ENCODE data around the gene KLF15. TPM values are rescaled to one million over a fixed set of nuclear protein-coding genes. Genes with fewer than 3 reads are reported as not detected.

Gene KLF15
- total and polyA plus RNA-seq, 2 of the 8 experiments (the other 6 are each of a cell fraction or from before 2014, with no cell fraction given), result 15.7 to 19.5 TPM

- TF ChIP-seq TBP (IDR thresholded peaks at IDR 0.05; ENCODE audit: low read depth, low read length) (no peak), PHF8 (conservative IDR thresholded peaks at IDR 0.05; ENCODE audit: low read depth, low read length) (no peak), RAD21 (IDR thresholded peaks at IDR 0.05 in 1 of 2, conservative IDR thresholded peaks at IDR 0.05 in 1 of 2; ENCODE audit: low read depth in 2 of 2, low read length in 2 of 2) (0 out of 4 replicates have a peak, but pooled peaks have one; percentile 6 to 25), CHD1 (IDR thresholded peaks at IDR 0.05; ENCODE audit: low read depth, low read length) (no peak)
- TF ChIP-seq, protein P1, sequence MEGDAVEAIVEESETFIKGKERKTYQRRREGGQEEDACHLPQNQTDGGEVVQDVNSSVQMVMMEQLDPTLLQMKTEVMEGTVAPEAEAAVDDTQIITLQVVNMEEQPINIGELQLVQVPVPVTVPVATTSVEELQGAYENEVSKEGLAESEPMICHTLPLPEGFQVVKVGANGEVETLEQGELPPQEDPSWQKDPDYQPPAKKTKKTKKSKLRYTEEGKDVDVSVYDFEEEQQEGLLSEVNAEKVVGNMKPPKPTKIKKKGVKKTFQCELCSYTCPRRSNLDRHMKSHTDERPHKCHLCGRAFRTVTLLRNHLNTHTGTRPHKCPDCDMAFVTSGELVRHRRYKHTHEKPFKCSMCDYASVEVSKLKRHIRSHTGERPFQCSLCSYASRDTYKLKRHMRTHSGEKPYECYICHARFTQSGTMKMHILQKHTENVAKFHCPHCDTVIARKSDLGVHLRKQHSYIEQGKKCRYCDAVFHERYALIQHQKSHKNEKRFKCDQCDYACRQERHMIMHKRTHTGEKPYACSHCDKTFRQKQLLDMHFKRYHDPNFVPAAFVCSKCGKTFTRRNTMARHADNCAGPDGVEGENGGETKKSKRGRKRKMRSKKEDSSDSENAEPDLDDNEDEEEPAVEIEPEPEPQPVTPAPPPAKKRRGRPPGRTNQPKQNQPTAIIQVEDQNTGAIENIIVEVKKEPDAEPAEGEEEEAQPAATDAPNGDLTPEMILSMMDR (IDR thresholded peaks at IDR 0.05; ENCODE audit: control extremely low read depth in 1 of 3, insufficient read depth in 1 of 3, low read depth in 1 of 3, low read length in 3 of 3), result peak in 2 of 3 experiments; percentile 22; a peak in 2 of 4 replicates
- Histone ChIP-seq H3K23ac (ENCODE audit: insufficient read length) (no peak overlapping the region), H3K4me1 (replicated peaks in 1 of 4; ENCODE audit: control insufficient read depth in 3 of 4, insufficient read depth in 4 of 4, low read length in 3 of 4) (peaks cover 0 to 13% (median 7%) of the 10 kb centered on the region in 4 experiments; a peak in 5 of 7 replicates), H3K4ac (replicated peaks; ENCODE audit: insufficient read length, low read depth, low read length) (no peak overlapping the region), H3K56ac (replicated peaks; ENCODE audit: insufficient read length, low read depth, low read length) (no peak overlapping the region), H4K91ac (replicated peaks; ENCODE audit: insufficient read length, low read length) (no peak overlapping the region), H2BK15ac (ENCODE audit: low read length) (no peak overlapping the region), H3K9ac (replicated peaks in 1 of 4; ENCODE audit: extremely low read depth in 1 of 4, low read depth in 3 of 4, low read length in 3 of 4) (no peak overlapping the region), H2AK5ac (ENCODE audit: low read depth, low read length) (no peak overlapping the region), H3K79me1 (ENCODE audit: low read depth, low read length) (0 out of 2 replicates have a peak, but pooled peaks cover 4% of the 10 kb centered on the region), H2BK5ac (ENCODE audit: low read depth, low read length) (no peak overlapping the region), H3K79me2 (ENCODE audit: control insufficient read depth in 1 of 2, insufficient read depth in 2 of 2, low read length in 2 of 2) (peaks cover 0 to 18% of the 10 kb centered on the region in 2 experiments; a peak in 1 of 4 replicates), H4K5ac (ENCODE audit: insufficient read length, low read depth, low read length) (no peak overlapping the region), H3K18ac (ENCODE audit: extremely low read depth, low read length) (no peak overlapping the region), H3K4me2 (ENCODE audit: insufficient read depth in 1 of 2, low read depth in 2 of 2, low read length in 2 of 2) (no peak overlapping the region), H2BK12ac (ENCODE audit: low read depth, low read length) (no peak overlapping the region), H3K14ac (ENCODE audit: insufficient read length) (no peak overlapping the region), H4K8ac (ENCODE audit: extremely low read depth, insufficient read depth, low read length) (peak overlapping the region; percentile 72), H3K27me3 (replicated peaks in 1 of 4; ENCODE audit: control insufficient read depth in 3 of 4, extremely low read depth in 1 of 4, insufficient read depth in 3 of 4, low read length in 3 of 4) (no peaks in the 10 kb centered on the region), H3K4me3 (ENCODE audit: extremely low read depth in 1 of 4, insufficient read depth in 2 of 4, low read depth in 3 of 4, low read length in 4 of 4) (no peak overlapping the region), H2BK20ac (ENCODE audit: low read length) (no peak overlapping the region), H2BK120ac (replicated peaks; ENCODE audit: low read depth, low read length) (no peak overlapping the region), H4K20me1 (replicated peaks in 1 of 2; ENCODE audit: control insufficient read depth in 1 of 2, insufficient read depth in 2 of 2, low read length in 2 of 2) (peaks cover 0 to 25% of the 10 kb centered on the region in 2 experiments), H3K23me2 (ENCODE audit: low read depth, low read length) (peaks cover 8% of the 10 kb centered on the region; the same call in 1 of the 2 replicates), H3K9me3 (ENCODE audit: insufficient read depth in 2 of 2, low read depth in 1 of 2, low read length in 1 of 2) (no peaks in the 10 kb centered on the region), H3K27ac (ENCODE audit: low read depth, low read length) (no peak overlapping the region), H3K36me3 (ENCODE audit: control insufficient read depth in 2 of 4, insufficient read depth in 4 of 4, low read length in 3 of 4) (peaks cover 0 to 15% (median 10%) of the 10 kb centered on the region in 4 experiments; a peak in 5 of 8 replicates), H2AFZ (ENCODE audit: low read length) (no peak overlapping the region)
- ChIA-PET POLR2A (ENCODE audit: partially characterized antibody) (no interaction called here), CTCF (ENCODE audit: partially characterized antibody) (interaction anchor here (0.9 to 1.9 kb wide), 4 partner anchors 27 to 63 kb away, joined by 3 to 6 read pairs (median 4); partner anchors contain the start of gene CFAP100)
- no peak for DNase-seq (ENCODE audit: low read depth in 1 of 2, low spot score in 2 of 2)
- FAIRE-seq, result no peak
- WGBS, 2 experiments (ENCODE audit: extremely low coverage in 1 of 2, insufficient coverage in 1 of 2, insufficient read length in 1 of 2, insufficient replicate concordance in 2 of 2, low coverage in 1 of 2, low lambda C conversion rate in 2 of 2, missing lambda C conversion rate in 1 of 2), result 94% methylated on average over 18 of the region's 18 CpGs; no CpG with 5 or more reads in 1 of the 2 experiments
These were observed 5.3 kb downstream of the KLF15 start for GRCh38 chr3:126351771-126352475.

Measured in H1 (cell line).